CD14-positive monocyte (primary cell): Measurements from ENCODE around the gene ZNF562. TPM values are rescaled to one million over a fixed set of nuclear protein-coding genes. Genes with fewer than 3 reads are reported as not detected.

ENCODE experiments used
- DNase-seq, 3 donors: peaks; one replicate each; pipeline ENCODE4 v3.0.0-alpha.2; 2011 to 2022
- H2AFZ ChIP-seq: 2 replicates; pipeline ENCODE4 v1.6.0; 2012; ENCODE audit warnings: mild to moderate bottlenecking, low read depth, low read length, inconsistent platforms; ENCODE audit not compliant: insufficient read depth, poor library complexity, severe bottlenecking
- H3K27ac ChIP-seq, 2 donors: 1 replicate in 1 of 2; 2 replicates in 1 of 2; pipeline ENCODE4 v1.5.1; 2012 to 2013; ENCODE audit warnings: low read length in 2 of 2, control low read depth in 1 of 2, inconsistent platforms in 1 of 2, low read depth in 1 of 2, mild to moderate bottlenecking in 1 of 2
- H3K27me3 ChIP-seq, 2 donors: one replicate each; pipeline versions ENCODE4 v1.6.0 to v1.6.1; 2011 to 2013; ENCODE audit warnings: low read length in 2 of 2; ENCODE audit not compliant: control insufficient read depth in 2 of 2, insufficient read depth in 2 of 2
- H3K36me3 ChIP-seq, 2 donors: replicated peaks in 1 of 2; 1 replicate in 1 of 2; 2 replicates in 1 of 2; pipeline versions ENCODE4 v1.5.1 to v1.6.1; 2012 to 2013; ENCODE audit warnings: low read length in 2 of 2, control low read depth in 1 of 2, inconsistent platforms in 1 of 2, mild to moderate bottlenecking in 1 of 2; ENCODE audit not compliant: insufficient read depth in 2 of 2, control insufficient read depth in 1 of 2
- H3K4me1 ChIP-seq, 2 donors: 1 replicate in 1 of 2; 2 replicates in 1 of 2; pipeline versions ENCODE4 v1.5.1 to v1.6.1; 2012 to 2013; ENCODE audit warnings: low read length in 2 of 2, control low read depth in 1 of 2, inconsistent platforms in 1 of 2, mild to moderate bottlenecking in 1 of 2, moderate library complexity in 1 of 2; ENCODE audit not compliant: insufficient read depth in 2 of 2, control insufficient read depth in 1 of 2
- H3K4me2 ChIP-seq: replicated peaks from 2 replicates; pipeline ENCODE3; 2012; ENCODE audit warnings: low read length, moderate library complexity, mild to moderate bottlenecking; ENCODE audit not compliant: poor library complexity, severe bottlenecking; ENCODE audit errors: extremely low read depth
- H3K4me3 ChIP-seq, 3 experiments: fragments of 200-600 bp in 1 of 3; sonication (generic) in 1 of 3; replicated peaks in 1 of 3; 1 replicate in 2 of 3; 2 replicates in 1 of 3; pipeline ENCODE4 v1.5.1; 2011 to 2013; ENCODE audit warnings: low read length in 3 of 3, mild to moderate bottlenecking in 3 of 3, control low read depth in 2 of 3, low read depth in 2 of 3, inconsistent platforms in 1 of 3, moderate library complexity in 1 of 3
- H3K79me2 ChIP-seq: 2 replicates; pipeline ENCODE4 v1.6.0; 2012; ENCODE audit warnings: mild to moderate bottlenecking, control low read depth, inconsistent platforms, low read length, moderate library complexity; ENCODE audit not compliant: insufficient read depth
- H3K9ac ChIP-seq: 2 replicates; pipeline ENCODE4 v1.6.0; 2017; ENCODE audit warnings: low read length, mild to moderate bottlenecking; ENCODE audit not compliant: insufficient read depth, poor library complexity, severe bottlenecking
- H3K9me3 ChIP-seq, 2 donors: replicated peaks in 1 of 2; 1 replicate in 1 of 2; 2 replicates in 1 of 2; pipeline versions ENCODE4 v1.5.1 to v1.6.1; 2012 to 2013; ENCODE audit warnings: low read length in 2 of 2, control low read depth in 1 of 2; ENCODE audit not compliant: control insufficient read depth in 1 of 2, insufficient read depth in 1 of 2
- H4K20me1 ChIP-seq: 2 replicates; pipeline ENCODE4 v1.6.0; 2012; ENCODE audit warnings: mild to moderate bottlenecking, low read length, control low read depth, moderate library complexity; ENCODE audit not compliant: insufficient read depth
- H3K27ac Mint-ChIP-seq, 7 donors: one replicate each; pipeline ENCODE4 v1.8.0; 2020; ENCODE audit warnings: mild to moderate bottlenecking in 7 of 7, mixed read lengths in 7 of 7, moderate library complexity in 6 of 7, inconsistent platforms in 2 of 7
- H3K27me3 Mint-ChIP-seq, 3 donors: one replicate each; pipeline ENCODE4 v1.8.0; 2021 to 2022; ENCODE audit warnings: low read depth in 3 of 3, mild to moderate bottlenecking in 3 of 3, mixed read lengths in 3 of 3, moderate library complexity in 3 of 3, inconsistent platforms in 1 of 3
- H3K36me3 Mint-ChIP-seq, 2 donors: one replicate each; pipeline ENCODE4 v1.8.0; 2020; ENCODE audit warnings: mixed read lengths in 2 of 2, inconsistent platforms in 1 of 2, mild to moderate bottlenecking in 1 of 2
- H3K4me1 Mint-ChIP-seq: one replicate; pipeline ENCODE4 v1.8.0; 2020; ENCODE audit warnings: mild to moderate bottlenecking, mixed read lengths
- H3K4me3 Mint-ChIP-seq, 2 donors: one replicate each; pipeline ENCODE4 v1.8.0; 2020; ENCODE audit warnings: mild to moderate bottlenecking in 2 of 2, mixed read lengths in 2 of 2, moderate library complexity in 1 of 2
- H3K9me3 Mint-ChIP-seq, 7 donors: one replicate each; pipeline ENCODE4 v1.8.0; 2020 to 2022; ENCODE audit warnings: mixed read lengths in 7 of 7, mild to moderate bottlenecking in 6 of 7, moderate library complexity in 6 of 7, inconsistent platforms in 2 of 7
- WGBS: methylation state at CpG from one replicate; pipeline ENCODE4 v1.1.5; 2013; ENCODE audit warnings: missing lambda C conversion rate; ENCODE audit not compliant: insufficient coverage; 5-methylcytosine and 5-hydroxymethylcytosine counted together
- intact Hi-C, 2 donors: fragments of 100-400 bp; cut with micrococcal nuclease; formaldehyde crosslinking; loops; one replicate each; pipeline versions ENCODE4 v1.15.0 to v1.15.1; 2023
- polyA plus RNA-seq, 3 donors: library from polyadenylated mRNA; depleted of rRNA in 1 of 3; unstranded in 2 of 3; stranded (reverse) in 1 of 3; fragments of 300-500 nt in 2 of 3; fragments of >200 nt in 1 of 3; fragmentation: Illumina TruSeq in 2 of 3; gene quantifications; 1 replicate in 2 of 3; 2 replicates in 1 of 3; pipeline ENCODE4 v1.2.3, GENCODE V29; 2012 to 2021
- TF ChIP-seq, protein P1 (sequence below): fragments of 200-600 bp; IDR thresholded peaks from one replicate; pipeline ENCODE4 v1.8.0; 2022; ENCODE audit warnings: antibody characterized with exemption, mild to moderate bottlenecking

The ZNF562 gene
- polyA plus RNA-seq, 3 donors = 3.3 to 7.9 (median 5.1) TPM

DNA sequence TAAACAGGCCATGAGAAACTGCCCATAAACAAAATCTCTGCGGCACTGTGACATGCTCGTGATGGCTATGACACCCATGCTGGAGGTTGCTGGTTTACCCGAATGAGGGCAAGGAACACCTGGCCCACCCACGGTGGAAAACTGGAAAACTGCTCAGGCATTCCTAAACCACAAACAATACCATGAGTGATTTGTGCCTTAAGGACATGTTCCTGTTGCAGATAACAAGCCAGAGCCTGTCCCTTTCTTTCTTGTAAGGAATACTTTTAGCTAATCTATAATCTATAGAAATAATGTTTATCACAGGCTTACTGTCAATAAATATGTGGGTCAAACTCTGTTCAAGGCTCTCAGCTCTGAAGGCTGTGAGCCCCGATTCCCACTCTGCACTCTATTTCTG is 66.0 kb downstream of the ZNF562 start:
- WGBS = no CpG with 5 or more reads among the region's 5 CpGs
- Mint-ChIP-seq H3K36me3 (peaks cover 47 to 49% of the 10 kb centered on the region in 2 donors), H3K27me3 (peaks cover 0 to 1% (median 0%) of the 10 kb centered on the region in 3 donors), H3K9me3 (peaks cover 52 to 87% (median 79%) of the 10 kb centered on the region in 7 donors), H3K4me3 (no peak overlapping the region), H3K27ac (peak overlapping the region in 1 of 7 donors; percentile 78), H3K4me1 (no peaks in the 10 kb centered on the region)
- no peaks in the 10 kb centered on the region for H3K79me2 ChIP-seq
- H3K27ac ChIP-seq = no peak overlapping the region
- TF ChIP-seq, protein P1, sequence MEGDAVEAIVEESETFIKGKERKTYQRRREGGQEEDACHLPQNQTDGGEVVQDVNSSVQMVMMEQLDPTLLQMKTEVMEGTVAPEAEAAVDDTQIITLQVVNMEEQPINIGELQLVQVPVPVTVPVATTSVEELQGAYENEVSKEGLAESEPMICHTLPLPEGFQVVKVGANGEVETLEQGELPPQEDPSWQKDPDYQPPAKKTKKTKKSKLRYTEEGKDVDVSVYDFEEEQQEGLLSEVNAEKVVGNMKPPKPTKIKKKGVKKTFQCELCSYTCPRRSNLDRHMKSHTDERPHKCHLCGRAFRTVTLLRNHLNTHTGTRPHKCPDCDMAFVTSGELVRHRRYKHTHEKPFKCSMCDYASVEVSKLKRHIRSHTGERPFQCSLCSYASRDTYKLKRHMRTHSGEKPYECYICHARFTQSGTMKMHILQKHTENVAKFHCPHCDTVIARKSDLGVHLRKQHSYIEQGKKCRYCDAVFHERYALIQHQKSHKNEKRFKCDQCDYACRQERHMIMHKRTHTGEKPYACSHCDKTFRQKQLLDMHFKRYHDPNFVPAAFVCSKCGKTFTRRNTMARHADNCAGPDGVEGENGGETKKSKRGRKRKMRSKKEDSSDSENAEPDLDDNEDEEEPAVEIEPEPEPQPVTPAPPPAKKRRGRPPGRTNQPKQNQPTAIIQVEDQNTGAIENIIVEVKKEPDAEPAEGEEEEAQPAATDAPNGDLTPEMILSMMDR = no peak
- intact Hi-C loops = no loop called here
- DNase-seq = no peak
- H3K4me2 ChIP-seq = no peak overlapping the region
- H3K9ac ChIP-seq = no peak overlapping the region
- H3K4me3 ChIP-seq = no peak overlapping the region
- H2AFZ ChIP-seq = no peak overlapping the region
- H4K20me1 ChIP-seq = no peaks in the 10 kb centered on the region
- no peaks in the 10 kb centered on the region for H3K4me1 ChIP-seq
- H3K27me3 ChIP-seq = no peaks in the 10 kb centered on the region
- peaks cover 57 to 58% of the 10 kb centered on the region in 2 donors for H3K9me3 ChIP-seq
- H3K36me3 ChIP-seq = peaks cover 39 to 53% of the 10 kb centered on the region in 2 donors

DNA sequence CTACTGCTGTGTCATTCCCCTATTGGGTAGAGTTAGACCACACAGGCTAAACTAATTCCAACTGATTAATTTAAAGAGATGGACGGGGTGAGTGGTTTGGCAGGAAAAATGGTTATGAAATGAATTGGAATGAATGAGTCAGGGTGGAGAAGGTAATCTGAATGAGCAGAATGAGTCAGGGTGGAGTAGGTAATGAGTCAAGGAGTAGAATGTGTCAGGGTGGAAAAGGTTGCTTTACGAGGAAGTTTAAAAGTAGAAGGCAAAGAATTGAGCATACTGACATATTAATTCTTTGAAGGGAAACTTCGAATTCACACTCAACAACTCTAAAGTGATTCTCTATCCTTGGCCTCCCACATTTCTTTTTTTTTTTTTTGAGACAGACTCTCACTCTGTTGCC is 77.9 kb downstream of the ZNF562 start:
- H3K9ac ChIP-seq = no peak overlapping the region
- no peak overlapping the region for H3K27ac ChIP-seq
- TF ChIP-seq, protein P1 = no peak
- no peak for DNase-seq
- no peak overlapping the region for H3K4me2 ChIP-seq
- peaks cover 24 to 35% of the 10 kb centered on the region in 2 donors for H3K9me3 ChIP-seq
- H4K20me1 ChIP-seq = no peaks in the 10 kb centered on the region
- no peaks in the 10 kb centered on the region for H3K4me1 ChIP-seq
- no peak overlapping the region for H3K4me3 ChIP-seq
- intact Hi-C loops = no loop called here
- Mint-ChIP-seq H3K4me1 (no peaks in the 10 kb centered on the region), H3K27ac (no peak overlapping the region), H3K4me3 (no peak overlapping the region), H3K9me3 (peaks cover 17 to 55% (median 50%) of the 10 kb centered on the region in 7 donors), H3K36me3 (no peaks in the 10 kb centered on the region), H3K27me3 (peaks cover 2 to 11% (median 6%) of the 10 kb centered on the region in 3 donors)
- WGBS = 100% methylated on average over 1 of the region's 3 CpGs
- no peaks in the 10 kb centered on the region for H3K79me2 ChIP-seq
- no peaks in the 10 kb centered on the region for H3K36me3 ChIP-seq
- no peak overlapping the region for H2AFZ ChIP-seq
- H3K27me3 ChIP-seq = no peaks in the 10 kb centered on the region

Other genes with a start within 250 kb of the ZNF562 start
- gene ZNF266, start 239.5 kb downstream of the ZNF562 start, polyA plus RNA-seq = 10 to 100 TPM in 1 of 3 donors, 1 to 10 TPM in 2; 5.1 to 33.3 (median 8.5) TPM
- gene ZNF560, start 176.5 kb downstream of the ZNF562 start, polyA plus RNA-seq = not detected
- gene ZNF426, start 136.5 kb downstream of the ZNF562 start, polyA plus RNA-seq = 1 to 10 TPM; 1.7 to 6.4 (median 4.1) TPM
- 1 to 10 TPM; 1.5 to 7.2 (median 3.8) TPM for gene ZNF121, start 90.6 kb downstream of the ZNF562 start, polyA plus RNA-seq
- gene ZNF561, start 53.9 kb downstream of the ZNF562 start, polyA plus RNA-seq = 10 to 100 TPM; 11.0 to 14.3 (median 12.5) TPM
- 1 to 10 TPM; 2.5 to 6.9 (median 6.5) TPM for gene ZNF846, start 93.6 kb upstream of the ZNF562 start, polyA plus RNA-seq
- gene FBXL12, start 144.0 kb upstream of the ZNF562 start, polyA plus RNA-seq = 10 to 100 TPM in 1 of 3 donors, 1 to 10 TPM in 2; 6.6 to 49.8 (median 8.1) TPM
- gene UBL5, start 152.8 kb upstream of the ZNF562 start, polyA plus RNA-seq = 100 to 1,000 TPM; 713 to 783 (median 728) TPM
- gene PIN1, start 160.2 kb upstream of the ZNF562 start, polyA plus RNA-seq = 10 to 100 TPM; 67.4 to 79.8 (median 68.3) TPM